DMS153 treated with DMSO at 0.1 percent for 48 hours (cell line): ENCODE measurements around the gene NOC2L.
A peak's percentile ranks its signal among the peaks of the same experiment; 100 is the strongest.

Experiments used
- DNase-seq: peaks from one replicate; lab custom pipeline; 2025; ENCODE audit not compliant: unreplicated experiment; lab: John Stamatoyannopoulos, UW

NOC2L gene

DNA sequence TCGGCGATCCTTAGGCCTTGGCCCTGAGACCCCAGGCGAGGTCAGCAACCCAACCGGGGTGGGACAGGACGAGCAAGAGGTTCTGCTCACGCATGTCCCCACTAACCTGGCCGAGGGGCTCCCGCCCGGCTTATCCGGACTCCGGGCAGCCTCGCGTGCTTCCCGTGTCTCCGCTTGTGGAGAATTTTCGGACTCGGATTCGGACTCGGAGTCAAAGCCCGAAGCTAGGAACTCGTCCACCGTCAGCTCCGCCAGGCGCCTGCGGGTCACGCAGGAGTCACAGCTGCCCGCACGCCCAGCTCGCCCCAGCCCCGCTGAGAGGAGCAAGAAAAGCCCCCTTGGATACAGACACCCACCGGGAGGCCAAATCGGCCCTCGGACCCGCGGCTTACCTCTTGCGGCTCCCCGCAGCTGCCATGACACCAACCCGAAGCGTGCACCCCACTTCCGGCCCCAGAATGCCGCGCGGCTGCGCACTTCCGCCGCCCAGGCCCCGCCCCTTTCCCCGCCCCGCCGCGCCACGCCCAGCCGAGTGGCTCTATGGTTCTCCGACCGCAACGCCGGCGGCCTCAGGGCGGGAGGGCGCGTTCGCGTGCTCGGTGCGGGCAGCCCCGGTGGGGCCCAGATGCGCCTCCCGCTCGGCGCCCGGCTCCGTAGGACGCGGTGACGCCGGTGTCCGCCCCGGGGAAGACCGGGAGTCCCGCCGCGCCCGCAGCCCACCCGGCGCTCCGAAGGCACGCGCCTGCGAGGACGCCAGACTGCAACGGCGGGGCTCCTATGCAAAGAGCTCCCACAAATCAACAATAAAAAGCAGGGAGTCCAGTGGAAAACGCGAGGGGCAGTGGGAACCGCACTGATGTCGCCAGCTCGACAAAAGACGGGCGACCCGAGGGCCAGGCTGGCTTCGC lies at the start of gene NOC2L:
NOC2L (minus strand) TSS at position 434 of the 908 bp plus-strand sequence; CDS start at position 418, 16 bp downstream.
- DNase-seq = peak; percentile 83

DNA sequence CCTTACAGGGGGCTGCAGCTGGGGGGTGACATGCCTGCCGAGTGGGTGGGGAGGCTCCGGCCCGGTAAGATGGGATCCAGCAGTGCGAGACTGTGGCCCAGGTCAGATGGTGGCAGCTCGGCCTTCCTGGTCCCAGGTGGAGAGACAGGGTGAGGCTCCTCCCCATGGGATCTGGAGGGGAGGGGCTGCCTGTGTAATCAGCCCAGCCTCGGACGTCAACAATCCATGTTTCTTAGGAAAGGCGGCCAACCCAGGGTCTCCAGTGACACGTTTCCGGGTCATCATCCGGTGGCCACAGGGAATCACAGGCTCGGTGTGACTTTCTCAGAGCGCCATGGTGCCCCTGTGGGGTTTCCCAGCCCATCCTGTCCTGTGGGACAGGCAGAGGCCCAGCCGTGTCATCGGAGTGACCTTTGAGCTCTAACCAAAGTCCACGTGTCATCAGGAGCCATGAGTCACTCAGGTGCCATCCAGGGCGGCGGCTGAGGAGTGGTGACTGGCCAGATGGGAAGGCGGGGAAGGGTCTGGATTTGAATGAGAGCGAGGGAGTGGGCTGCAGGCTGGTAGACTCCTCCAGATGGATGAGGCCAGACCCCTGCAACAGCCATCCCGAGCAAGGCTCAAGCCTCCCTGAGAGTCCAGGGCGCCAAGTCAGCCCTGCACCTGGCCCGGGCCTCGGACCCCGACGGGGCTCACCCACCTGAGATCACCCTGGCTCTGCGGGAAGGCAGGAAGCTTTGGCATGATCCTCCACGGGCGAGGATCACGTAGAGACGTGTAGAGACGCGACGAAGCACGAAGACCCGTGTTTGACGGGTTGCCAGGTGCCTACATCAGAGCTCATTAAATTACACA lies 47.5 kb upstream of the NOC2L start:
- DNase-seq = no peak

DNA sequence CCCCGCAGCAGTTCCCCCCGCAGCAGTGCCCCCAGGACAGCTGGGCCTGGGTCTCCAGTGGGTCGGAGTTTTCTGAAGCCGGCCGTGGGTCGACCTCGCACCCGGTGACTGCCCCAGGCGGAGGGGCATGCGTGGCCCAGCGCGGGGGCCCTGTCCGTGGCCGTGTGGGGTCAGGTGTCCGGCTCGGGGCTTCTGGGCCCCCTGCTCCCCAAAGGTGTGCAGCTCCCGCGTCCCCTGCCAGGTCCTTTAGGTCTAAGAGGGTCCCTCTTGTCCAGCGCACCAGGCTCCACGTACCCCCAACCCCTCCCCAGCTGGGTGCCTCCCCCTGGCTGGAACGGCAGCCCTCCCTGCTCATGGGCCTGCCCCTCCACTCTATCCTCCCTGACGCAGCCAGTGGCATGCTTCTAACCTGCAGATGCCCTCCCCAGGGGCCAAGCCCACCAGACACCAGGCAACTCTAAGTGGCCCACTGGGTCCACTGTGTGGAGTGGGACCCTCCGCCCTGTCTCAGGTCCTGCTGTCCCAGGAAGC lies 46.8 kb upstream of the NOC2L start:
- no peak for DNase-seq

DNA sequence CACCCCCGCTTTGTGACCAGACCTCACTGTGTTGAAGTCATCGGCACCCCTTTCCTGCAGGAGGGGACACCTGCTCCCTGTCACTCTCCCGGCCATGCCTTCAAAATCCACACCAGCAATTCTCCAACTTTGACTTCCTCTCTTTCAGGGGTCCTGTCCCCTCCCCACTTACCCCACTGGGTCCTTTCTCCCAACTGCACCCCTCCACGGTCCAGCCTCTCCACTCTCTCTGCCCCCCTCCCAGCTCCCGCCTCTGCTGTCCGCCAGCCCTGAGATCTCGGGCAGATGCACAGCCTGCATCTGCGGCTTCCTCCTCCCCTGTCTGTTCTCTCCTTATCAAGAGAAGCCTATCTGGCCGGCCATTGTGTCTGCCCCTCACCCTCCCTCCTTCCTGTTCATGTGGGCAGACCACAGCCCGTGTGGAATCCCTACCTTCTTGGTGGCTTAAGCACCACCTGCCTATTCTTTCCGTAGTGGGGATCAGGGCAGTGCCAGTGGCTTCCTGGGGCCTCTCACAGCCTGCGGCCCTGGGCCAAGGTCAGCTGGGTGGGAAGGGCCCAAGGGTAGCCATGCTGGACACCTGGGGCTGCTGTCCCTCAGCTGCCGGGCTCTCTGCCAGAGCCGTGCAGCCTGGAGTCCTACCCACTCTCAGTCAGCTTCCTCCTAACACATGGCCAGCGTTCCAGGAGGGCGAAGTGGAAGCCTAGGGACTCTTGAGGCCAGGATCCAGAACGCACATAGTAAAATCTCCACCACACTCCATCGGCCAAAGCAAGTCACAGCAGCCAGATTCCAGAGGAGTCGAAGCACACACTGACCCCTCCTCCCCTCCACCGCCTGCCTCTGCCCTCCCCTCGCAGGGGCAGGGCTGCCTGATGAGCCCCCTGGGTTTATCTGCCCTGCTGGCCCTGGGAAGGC lies 46.0 kb upstream of the NOC2L start:
- DNase-seq = peak; percentile 69

DNA sequence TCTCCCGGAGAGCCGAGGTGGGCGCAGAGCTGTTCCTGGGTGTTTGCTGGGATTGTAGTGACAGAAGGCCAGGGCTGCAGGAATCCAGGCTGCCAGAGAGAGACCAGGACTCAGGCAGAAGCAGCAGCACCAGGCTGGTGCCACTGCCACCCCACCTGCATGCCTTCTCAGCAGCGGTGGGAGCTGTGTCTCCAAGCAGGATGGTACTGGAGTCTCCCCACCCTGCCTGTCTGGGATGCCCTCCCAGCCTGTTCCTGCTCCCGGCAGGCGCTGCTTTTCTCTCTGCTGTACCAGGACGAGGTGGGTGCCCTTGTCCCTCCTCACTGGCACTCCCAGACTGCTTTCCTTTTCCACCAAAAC lies 45.3 kb upstream of the NOC2L start:
- no peak for DNase-seq

DNA sequence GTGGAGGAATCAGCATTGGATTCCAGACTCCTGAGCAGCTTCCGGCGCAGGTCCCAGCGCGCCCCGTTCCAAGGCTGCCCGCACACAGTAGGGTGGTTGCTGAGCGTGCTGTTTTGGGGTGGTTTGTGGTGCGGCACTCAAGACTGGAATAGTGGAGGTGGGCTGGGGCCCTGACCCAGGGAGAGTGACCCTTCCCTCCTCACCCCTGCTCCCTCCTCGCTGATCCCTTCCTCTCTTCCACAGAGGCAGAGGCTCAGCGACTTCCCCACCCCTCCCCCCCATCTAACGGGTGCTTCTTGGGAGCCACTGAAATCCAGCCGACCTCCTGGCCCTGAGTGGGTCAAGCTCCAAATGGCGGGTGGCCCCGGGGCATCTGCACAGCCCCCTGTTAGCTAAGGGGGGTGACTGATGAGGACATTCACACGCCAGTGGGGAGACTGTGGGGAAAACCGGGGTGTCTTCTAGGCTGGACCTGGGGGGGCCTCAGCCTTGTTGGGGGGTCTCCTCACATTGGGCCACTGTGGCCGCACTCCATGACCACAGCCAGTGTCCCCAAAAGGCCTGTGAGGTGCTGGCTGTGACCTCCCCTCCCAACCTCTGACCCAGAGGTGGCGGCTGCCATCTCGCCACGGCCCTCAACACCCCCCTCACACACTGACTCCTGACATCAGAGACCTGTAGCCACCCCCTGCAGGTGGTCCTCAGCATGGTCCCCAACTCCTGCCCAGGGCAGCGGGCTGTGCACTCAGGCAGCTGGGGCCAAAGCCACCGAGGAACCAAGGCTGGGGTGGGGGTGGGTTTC lies 44.8 kb upstream of the NOC2L start:
- DNase-seq = no peak

DNA sequence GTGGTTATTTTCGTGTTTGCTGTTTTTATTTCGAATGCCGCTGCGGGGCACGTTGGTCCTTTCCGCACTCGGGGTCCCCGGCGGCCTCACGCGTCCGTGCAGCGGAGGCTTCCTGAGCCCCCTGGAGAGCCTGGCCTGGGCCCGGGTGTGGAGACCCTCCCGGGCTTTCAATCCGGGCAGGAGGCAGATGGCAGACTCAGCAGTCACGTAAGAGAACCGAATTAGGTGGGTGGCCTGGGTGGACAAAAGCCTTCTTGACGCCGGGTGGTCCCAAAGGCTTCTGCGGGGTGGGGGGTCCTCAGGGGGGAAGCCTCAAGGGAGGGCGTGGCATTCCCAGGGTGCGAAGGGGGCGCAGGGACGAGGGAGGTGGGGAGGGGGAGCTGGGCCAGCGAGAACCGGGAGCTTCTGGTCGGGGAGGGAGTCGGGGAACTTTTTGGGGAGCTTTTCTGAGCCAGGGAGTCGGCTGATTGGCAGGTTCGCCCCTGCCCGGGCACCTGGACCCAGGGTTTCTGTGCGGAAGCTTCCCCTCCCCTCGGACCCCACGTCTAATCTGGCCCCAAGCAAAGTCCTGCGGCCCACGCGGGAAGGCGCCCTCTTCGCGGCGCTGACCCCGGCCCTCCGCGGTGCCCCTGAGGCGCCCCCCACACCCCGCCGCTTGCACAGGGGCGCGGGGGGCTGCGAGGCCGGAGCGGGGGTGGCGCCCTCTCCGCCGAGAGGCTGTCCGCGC lies 42.2 kb upstream of the NOC2L start:
- no peak for DNase-seq

DNA sequence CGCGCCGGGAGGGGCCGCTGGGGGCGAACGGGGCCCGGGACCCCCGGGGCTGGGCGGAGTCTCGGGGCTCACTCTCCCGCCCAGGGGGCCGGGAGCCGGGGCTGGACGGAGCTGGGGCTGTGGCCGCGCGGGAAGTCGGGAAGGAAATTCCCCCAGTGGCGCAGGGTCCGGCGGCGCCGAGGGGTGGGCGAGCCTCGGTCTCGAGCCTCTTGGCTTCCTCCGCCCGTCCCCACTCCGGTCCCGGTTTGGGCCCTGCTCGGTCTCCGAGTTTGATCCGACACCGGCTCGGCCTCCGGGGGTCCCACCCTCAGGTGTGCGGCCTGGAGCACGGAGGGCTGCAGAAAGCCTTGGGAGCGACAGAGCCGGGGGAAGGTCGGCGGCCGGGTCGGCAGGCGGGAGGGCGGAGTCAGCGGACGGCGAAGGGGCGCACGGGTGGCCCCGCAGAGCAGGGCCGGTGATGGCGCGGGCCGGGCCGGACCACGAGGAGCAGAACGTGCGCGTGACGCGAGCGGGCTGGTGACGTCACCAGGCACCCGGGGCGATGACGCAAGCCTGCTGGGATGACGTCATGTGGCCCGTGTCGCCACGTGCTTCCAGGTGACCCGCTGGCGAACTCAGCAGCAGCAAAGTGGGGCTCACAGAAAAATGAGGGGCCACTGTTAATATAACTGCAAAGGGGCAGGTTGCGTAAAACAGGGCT lies 41.5 kb upstream of the NOC2L start:
- DNase-seq = peak; percentile 68

DNA sequence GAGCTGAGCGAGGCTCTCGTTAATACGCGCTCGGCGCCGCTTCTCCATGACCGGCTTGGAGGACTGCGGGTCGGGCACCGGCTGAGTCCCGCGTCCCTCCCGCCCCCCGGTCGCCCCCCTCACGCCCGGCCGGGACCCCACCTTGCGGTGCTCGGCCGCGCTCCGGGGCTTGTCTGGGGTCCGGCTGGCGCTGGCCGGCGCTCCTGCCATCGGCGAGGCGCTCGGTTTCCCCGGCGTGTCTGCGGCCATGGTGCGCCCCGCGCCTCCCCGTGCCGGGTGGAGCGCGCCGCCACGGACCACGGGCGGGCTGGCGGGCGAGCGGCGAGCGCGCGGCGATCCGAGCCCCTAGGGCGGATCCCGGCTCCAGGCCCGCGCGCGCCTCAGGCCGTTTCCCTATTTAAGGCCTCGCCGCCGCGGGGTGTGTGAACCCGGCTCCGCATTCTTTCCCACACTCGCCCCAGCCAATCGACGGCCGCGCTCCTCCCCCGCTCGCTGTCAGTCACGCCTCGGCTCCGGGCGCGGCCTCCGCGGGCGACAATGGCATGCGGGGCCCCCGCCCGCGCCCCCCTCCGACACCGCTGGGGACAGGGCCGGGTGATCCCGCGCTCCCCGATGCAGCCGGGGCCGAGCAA lies 40.8 kb upstream of the NOC2L start, which contains the start of gene HES4:
HES4 (minus strand) TSS at position 373 of the 632 bp plus-strand sequence; CDS start at position 249, 124 bp downstream.
- DNase-seq = peak; percentile 74

DNA sequence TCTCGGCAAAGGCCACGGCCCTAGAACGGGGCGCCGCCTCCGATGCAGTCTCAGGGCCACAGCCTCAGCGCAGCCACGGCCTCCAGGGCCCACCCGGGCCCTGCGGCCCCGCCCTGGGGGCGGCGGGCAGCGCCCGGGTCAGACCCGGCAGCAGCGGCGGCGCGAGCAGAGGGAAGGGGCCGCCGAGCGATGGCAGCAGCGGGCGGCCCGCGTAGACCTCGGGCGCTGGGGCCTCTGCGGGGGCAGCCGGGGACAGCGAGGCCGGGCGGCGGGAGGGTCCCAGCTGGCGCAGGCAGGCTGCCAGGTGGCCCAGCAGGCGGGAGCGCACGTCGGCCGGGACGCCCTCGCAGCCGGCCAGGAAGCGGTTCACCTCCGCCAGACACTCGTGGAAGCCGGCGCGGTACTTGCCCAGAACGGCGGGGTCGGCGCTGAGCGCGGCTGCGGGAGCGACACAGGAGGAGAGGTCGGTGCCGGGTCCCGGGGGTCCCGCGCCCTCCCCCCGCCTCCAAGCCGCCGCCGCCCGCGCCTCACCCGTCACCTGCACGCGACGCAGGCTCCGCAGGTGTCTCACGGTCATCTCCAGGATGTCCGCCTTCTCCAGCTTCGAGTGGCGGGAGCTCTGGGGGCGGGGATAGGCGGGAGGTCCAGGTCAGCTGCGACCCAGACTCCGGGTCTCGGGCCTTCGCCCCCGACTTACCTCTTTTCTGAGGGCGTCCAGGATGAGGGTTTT lies 40.1 kb upstream of the NOC2L start:
- no peak for DNase-seq

DNA sequence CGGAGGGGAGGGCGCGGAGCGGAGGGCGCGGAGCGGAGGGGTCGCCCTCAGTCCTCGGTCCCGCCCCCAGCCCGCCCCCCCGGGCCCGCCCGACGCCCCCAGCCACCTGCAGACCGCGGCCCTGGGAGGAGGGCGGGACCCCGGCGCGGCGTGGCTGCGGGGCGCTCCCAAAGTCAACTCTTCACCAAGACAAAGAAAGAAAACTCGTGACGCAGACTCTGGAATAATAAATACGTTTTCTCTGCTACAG lies 39.6 kb upstream of the NOC2L start:
- DNase-seq = no peak

DNA sequence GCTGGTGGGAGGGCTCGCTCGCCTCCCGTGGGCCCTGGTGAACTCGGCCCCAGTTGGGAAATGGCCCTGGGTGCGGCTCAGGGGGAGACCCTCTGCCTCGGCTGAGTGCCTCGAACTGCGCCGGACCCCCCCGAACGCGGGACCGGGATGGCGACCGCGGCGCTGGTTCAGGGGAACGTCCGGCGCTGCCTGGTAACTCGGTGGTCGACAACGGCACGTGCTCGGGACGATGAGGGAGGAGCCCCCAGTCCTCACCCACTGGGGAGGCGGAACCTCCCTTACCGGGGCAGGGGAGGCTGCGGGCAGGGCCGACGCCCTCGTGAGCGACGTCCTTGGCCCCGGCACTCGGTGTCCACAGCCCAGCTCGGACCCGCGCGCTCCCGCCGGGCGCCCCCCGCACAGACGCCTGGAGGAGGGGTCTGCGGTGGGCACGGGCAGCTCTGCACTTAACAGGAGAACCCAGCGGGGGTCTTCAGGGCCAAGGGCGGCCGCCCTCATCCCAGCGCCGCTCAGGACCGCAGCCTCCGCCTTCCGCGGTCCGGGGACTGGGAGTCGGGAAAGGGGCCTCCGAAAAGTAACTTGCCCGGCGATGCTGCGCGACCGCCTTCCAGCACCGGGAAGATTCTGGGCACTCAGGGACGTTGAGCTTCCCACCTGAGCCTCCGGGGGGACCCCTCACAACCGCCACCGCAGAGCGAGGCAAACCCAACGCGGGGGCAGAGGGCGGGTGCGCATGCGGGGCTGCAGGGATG lies 39.1 kb upstream of the NOC2L start:
- no peak for DNase-seq

DNA sequence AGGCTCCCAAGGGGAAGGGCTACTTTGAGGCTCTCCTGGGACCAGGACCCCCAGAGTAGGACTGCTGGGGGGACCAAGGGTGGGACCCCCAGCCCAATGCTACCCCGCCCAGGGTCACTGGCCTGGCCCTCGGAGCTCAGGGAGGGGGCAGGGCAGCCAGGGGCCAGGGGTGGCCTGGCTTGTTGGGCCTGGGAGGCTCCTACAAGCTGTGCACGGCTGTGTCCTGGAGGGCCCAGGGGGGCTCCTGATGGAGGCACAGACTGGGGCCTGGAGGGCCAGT lies 38.6 kb upstream of the NOC2L start:
- DNase-seq = no peak

DNA sequence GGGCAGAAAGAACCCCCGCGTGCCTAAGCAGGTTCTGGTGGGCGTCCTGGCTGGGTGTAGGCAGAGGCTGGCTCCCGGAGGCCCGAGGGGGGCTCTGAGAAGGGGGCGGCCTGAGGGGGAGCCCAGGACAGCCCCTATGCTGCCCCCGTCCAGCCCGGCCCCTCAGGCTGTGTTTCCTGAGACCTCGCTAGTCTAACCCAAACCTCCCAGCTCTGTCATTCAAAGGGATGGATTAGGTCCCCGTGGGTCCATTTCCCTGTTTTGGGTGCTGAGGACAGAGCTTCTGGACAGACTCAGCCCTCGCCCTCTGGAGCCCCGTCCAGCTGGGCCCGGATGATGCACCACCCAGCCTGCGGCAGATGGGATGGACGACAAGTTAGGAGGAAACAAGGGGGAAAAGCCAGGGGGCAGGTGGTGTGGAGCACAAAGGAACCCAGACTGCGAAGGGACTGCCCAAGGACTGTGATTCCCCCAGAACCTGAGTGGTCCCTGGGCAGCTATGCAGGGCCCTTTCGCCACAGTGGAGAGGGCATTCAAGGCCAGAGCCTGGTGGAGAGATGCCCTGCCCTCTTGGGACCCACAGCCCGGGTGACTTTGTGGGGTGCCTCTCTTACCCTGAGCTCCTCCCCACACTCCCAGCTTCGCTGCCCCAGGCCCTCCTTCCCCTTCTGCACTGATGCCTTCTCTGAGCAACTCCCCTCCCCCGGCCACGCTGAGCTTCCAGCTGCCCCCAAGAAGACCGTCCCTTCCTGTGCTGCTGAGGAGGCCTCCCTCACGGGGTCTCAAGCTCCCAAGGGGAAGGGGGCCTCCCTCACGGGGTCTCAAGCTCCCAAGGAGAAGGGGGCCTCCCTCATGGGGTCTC lies 38.0 kb upstream of the NOC2L start:
- DNase-seq = no peak

DNA sequence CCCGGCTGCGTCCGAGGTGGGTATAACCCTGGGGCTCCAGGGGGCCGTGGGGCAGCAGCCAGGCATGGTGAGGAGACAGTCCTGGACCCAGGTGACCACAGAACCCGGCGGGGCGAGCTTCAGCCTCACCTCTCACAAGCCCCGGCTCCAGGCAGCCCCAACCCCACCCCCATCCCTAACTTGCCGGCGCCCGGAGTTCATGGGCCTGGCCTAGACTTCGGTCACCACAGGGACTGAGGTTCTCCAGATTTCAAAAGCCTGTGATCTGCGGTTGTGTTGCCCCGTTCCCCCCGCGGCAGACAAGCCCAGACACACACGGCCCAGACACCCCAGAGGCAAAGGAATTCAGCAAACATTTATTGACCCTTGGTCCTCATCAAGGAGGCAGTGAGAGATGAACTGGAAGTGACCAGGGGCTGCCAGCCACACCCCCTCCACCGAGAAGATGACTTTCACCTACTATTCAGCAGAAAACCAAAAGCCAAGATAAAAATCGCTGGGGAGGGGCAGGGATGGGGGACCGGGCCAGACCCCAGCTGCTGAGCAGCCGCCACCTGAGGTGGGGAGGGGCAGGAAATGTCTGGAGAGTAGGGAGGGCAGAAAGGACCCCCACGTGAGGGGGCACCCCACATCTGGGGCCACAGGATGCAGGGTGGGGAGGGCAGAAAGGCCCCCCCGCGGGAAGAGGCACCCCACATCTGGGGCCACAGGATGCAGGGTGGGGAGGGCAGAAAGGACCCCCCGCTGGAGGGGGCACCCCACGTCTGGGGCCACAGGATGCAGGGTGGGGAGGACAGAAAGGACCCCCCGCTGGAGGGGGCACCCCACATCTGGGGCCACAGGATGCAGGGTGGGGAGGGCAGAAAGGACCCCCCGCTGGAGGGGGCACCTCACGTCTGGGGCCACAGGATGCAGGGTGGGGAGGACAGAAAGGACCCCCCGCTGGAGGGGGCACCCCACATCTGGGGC lies 36.9 kb upstream of the NOC2L start:
- no peak for DNase-seq
